ENCODE measurements around the gene TAF9.
"Not testable (repeated sequence)": the region's sequence is repeated elsewhere in the genome, so short reads cannot be mapped to it uniquely, and the experiment has no call there.

The TAF9 gene

DNA sequence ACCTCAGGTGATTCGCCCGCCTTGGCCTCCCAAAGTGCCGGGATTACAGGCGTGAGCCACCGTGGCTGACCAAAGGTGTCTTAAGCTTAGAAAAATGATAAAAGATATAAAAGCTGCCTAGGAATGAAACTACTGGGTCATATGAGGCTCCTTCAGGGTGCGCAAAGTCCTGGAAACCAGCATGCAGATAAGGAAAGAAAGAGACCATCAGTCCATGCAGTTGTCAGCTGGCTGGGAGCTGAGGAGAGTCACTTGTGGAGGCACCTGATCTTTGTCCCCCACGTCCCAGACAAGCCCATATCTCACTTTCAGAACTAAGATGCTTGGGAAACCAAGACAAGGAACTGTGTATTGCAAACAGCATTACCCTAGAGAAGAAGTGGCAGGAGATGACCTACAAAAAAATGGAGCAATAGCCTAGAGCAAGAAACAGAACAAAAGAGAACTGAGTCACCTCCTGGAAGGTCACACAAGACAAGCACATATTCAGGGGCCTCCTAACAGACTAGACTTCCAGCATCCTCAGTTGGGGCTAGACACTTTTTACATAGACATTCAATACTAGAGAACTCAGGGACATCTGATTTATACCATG, 33.9 kb downstream of the TAF9 start:
- no peak for DNase-seq (ENCODE audit: low spot score)

DNA sequence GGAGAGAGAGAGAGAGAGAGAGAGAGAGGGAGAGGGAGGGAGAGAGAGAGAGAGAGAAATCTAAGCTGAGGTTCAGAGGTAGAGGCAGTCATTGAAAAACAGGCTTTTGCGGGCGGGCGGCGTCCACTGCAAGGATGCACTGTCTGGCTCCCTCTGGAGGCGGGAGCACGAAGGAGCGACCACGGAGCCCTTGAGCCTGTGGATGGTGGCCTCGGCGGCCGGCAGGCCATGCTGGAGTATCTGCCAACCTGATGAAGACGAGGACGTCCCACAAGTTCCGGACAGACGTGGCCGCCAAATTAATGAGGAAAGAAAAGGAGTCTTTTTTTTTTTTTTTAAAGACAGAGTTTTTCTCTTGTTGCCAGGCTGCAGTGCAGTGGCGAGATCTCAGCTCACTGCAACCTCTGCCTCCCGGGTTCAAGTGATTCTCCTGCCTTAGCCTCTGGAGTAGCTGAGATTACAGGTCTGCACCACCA, 34.5 kb downstream of the TAF9 start:
- peak; percentile 75 for DNase-seq (ENCODE audit: low spot score)

DNA sequence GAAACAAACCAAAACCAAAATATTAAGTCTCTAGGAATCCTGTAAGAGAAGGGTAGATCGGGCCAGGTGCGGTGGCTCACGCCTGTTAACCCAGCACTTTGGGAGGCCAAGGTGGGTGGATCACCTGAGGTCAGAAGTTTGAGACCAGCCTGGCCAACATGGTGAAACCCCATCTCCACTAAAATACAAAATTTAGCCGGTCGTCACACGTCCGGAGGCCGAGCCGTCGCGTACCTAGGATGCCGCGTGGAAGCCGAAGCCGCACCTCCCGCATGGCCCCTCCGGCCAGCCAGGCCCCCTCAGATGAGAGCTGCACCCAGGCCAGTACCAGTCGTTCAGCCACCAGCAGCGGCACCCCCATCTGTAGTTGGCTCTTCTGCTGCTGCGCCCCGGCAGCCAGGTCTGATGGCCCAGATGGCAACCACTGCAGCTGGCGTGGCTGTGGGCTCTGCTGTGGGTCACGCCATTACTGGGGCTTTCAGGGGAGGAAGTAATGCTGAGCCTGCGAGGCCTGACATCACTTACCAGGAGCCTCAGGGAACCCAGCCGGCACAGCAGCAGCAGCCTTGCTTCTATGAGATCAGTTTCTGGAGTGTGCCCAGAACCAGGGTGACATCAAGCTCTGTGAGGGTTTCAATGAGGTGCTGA, 35.5 kb downstream of the TAF9 start:
- not testable (repeated sequence) for DNase-seq (ENCODE audit: low spot score)

DNA sequence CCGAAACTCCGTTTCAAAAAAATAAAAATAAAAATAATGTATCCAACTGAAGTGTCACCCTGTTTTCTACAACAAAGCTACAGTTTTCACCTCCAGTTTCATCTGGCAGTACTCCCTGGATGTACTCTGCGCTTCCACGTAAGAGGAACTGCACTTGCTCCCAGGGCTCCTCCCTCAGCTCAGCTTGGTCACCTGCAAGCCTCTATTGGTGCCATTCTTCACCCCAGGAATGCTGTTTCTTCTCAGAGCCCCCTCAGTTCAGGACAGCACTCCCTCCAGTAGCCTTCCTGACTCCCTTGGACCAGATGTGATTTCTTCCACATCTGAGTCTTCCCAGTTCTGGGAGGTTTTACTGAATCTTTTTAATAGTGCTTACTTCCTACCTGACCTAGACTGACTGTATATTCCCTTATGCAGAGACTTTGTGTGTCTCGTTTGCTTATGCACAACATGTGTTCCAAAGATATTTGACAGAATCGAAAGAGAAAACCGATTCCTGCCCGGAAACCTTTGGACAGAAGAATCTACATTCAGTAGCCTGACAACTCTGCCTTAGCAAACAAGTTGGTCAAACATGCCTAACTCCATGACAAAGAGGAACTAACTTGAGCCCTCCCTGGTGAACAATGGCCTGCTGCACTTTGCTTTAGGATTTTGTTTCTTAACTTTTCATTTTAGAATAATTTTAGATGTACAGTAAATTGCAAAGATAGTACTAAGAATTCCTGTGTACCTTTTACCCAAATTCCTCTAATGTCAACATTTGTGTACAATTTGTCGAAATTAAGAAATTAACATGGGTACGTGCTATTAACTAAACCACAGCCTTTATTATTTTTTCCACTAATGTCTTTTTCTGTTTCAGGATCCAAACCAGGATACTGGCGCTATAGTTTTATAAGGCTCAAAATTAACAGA, 37.5 kb downstream of the TAF9 start:
- peak; percentile 41 for DNase-seq (ENCODE audit: low spot score)

DNA sequence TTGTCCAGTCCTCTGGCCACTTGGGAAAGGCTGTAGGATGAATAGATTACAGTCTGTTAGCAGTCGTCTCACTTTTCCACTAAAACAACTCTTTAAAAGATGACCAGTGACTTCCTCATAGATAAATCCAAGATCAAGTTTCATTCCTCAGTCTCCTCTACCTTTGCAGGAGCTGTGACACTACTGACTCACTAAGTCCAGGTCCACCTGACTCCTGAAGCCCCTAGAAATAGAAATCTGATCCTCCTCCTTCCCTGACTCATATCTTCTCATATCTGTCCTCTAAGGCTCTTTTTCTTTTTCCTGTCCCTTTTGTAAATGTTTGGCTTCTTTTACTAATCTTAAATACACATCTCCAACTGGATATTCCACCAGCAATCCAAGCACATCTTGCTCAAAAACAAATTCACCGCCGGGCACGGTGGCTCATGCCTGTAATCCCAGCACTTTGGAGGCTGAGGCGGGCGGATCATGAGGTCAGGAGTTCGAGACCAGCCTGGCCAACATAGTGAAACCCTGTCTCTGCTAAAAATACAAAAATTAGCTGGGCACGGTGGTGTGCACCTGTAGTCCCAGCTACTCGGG, 39.3 kb downstream of the TAF9 start:
- no peak for DNase-seq (ENCODE audit: low spot score)

DNA sequence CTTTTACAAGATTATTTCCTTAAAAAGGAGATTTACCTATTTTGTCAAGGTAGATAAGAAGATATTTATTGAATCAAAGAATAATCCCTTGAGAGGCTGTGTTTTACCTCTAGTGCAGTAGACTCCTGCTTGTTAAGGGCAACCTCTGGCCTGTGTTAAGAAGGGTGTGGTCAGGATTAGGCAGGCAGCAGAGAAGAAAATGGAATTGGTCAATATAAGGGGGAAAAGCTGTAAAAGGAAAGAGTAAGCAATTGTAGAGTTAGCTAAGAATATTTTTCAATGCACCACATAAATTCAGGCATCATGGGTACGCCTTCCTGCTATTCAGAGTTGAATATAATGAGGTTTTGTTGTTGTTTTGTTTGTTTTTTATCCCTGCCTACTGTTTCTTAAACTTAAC, 43.0 kb downstream of the TAF9 start:
- DNase-seq (ENCODE audit: low spot score): no peak

DNA sequence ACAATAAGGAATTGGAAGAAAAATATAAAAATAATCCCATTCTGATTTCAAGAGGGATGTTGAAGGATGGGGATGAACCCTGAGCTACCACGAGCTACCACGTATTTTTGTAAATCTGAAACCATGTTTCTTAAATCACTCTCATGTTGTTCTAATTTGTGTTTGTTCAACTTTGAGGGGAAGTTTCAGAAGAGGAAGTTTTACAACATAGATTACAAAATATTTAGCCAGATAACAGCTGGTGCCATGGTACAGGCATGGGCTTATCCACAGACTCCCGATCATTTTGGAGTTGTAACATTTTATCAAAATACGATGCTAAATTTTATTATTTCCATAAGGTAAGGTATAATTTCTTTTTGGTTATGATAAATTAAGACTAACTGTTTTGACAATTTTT, 51.9 kb downstream of the TAF9 start:
- no peak for DNase-seq (ENCODE audit: low spot score)

DNA sequence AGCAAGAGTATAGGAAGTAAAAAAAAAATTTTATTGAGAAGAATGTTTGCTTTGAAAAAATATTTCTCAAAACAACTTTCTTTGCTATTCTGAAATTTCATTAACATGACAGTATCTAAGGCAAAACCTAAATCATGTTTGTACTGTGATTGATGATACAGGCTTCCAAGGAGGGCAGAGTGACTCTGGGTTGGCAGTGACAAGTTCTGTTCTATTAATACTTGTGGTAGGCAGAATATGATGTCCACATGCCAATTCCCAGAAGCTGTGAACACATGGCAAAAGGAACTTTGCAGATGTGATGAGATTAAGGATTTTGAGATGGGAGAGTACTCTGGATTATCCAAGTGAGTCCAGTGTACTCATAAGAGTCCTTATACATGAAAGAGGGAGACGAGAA, 53.3 kb downstream of the TAF9 start:
- DNase-seq (ENCODE audit: low spot score): no peak
